Measurements from ENCODE around the gene SRSF10.

Gene SRSF10

GRCh38 chr1:23978805-23979204, 1.3 kb downstream of the SRSF10 start:
- Histone ChIP-seq H3K4me3 (ENCODE audit: low read length) (peak overlapping the region; percentile 87), H3K27ac (ENCODE audit: low read depth, low read length) (peak overlapping the region; percentile 99), H3K9me2 (replicated peaks; ENCODE audit: control insufficient read depth, low read length) (no peaks in the 10 kb centered on the region), H3K4me2 (ENCODE audit: low read length) (peak overlapping the region; percentile 64), H3K27me3 (ENCODE audit: control insufficient read depth, low read length) (no peaks in the 10 kb centered on the region), H4K20me1 (ENCODE audit: control insufficient read depth, insufficient read depth, low read depth, low read length) (peaks cover 20% of the 10 kb centered on the region), H3K79me2 (ENCODE audit: control insufficient read depth, low read length) (peaks cover 66% of the 10 kb centered on the region), H3K36me3 (ENCODE audit: control insufficient read depth, low read length) (peaks cover 63% of the 10 kb centered on the region), H3F3A (ENCODE audit: control insufficient read depth, insufficient read depth) (peaks cover 48% of the 10 kb centered on the region), H3K4me1 (ENCODE audit: control insufficient read depth, low read length) (peaks cover 74% of the 10 kb centered on the region), H3K9me3 (ENCODE audit: control insufficient read depth, insufficient read depth, low read length) (no peaks in the 10 kb centered on the region)
- TF ChIP-seq EZH2phosphoT487 (IDR thresholded peaks at IDR 0.05; ENCODE audit: borderline replicate concordance, low read length), result no peak
- no peak for TF ChIP-seq CTCF (IDR thresholded peaks at IDR 0.05; ENCODE audit: low read depth, low read length, poor library complexity, severe bottlenecking)

GRCh38 chr1:23977854-23978191, 2.3 kb downstream of the SRSF10 start:
- Histone ChIP-seq H3K9me3 (ENCODE audit: control insufficient read depth, insufficient read depth, low read length) (no peaks in the 10 kb centered on the region), H3K4me1 (ENCODE audit: control insufficient read depth, low read length) (peaks cover 67% of the 10 kb centered on the region), H4K20me1 (ENCODE audit: control insufficient read depth, insufficient read depth, low read depth, low read length) (peaks cover 25% of the 10 kb centered on the region), H3K27ac (ENCODE audit: low read depth, low read length) (peak overlapping the region; percentile 99), H3K79me2 (ENCODE audit: control insufficient read depth, low read length) (peaks cover 76% of the 10 kb centered on the region), H3K27me3 (ENCODE audit: control insufficient read depth, low read length) (no peaks in the 10 kb centered on the region), H3K4me2 (ENCODE audit: low read length) (peak overlapping the region; percentile 64), H3K9me2 (replicated peaks; ENCODE audit: control insufficient read depth, low read length) (no peaks in the 10 kb centered on the region), H3K36me3 (ENCODE audit: control insufficient read depth, low read length) (peaks cover 73% of the 10 kb centered on the region), H3K4me3 (ENCODE audit: low read length) (peak overlapping the region; percentile 87), H3F3A (ENCODE audit: control insufficient read depth, insufficient read depth) (peaks cover 56% of the 10 kb centered on the region)
- TF ChIP-seq EZH2phosphoT487 (IDR thresholded peaks at IDR 0.05; ENCODE audit: borderline replicate concordance, low read length), result no peak
- TF ChIP-seq CTCF (IDR thresholded peaks at IDR 0.05; ENCODE audit: low read depth, low read length, poor library complexity, severe bottlenecking), result no peak

DNA sequence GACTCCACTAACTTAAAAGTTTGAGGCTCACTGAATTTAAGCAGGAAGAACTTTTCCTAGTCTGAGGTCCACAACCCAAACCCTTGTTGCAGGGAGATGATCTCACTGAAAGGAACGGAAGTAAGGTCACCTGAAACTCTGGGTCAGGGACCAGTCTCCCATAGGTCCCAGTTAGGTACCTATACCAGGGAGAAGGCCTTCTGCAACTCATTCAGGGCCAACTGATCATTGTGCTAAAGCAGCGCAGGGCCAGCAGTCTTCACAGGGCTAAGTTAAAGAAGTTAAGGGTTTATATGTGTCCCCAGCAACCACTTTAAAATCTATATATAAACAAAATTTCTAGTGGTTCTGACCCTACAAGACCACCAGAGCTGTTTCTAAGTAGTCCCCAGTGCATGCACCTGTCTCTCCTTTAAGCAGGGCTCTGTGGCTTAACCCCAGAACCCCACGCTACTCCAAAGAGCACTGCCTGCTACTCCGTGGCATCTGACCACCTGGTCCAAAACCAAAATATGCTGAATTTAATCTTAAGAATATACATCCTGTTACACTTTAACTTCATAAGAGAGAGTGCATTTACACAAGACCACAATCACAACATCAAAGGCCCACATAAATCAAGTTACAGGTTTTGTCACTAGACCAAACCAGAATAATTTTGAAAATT, 2.8 kb downstream of the SRSF10 start:
- H3K4me2 ChIP-seq (ENCODE audit: low read length), result peak overlapping the region; percentile 64
- no peaks in the 10 kb centered on the region for H3K9me3 ChIP-seq (ENCODE audit: control insufficient read depth, insufficient read depth, low read length)
- peaks cover 62% of the 10 kb centered on the region for H3K4me1 ChIP-seq (ENCODE audit: control insufficient read depth, low read length)
- TF ChIP-seq EZH2phosphoT487 (IDR thresholded peaks at IDR 0.05; ENCODE audit: borderline replicate concordance, low read length) (no peak), CTCF (IDR thresholded peaks at IDR 0.05; ENCODE audit: low read depth, low read length, poor library complexity, severe bottlenecking) (no peak)
- H3K36me3 ChIP-seq (ENCODE audit: control insufficient read depth, low read length), result peaks cover 78% of the 10 kb centered on the region
- H3K9me2 ChIP-seq (replicated peaks; ENCODE audit: control insufficient read depth, low read length), result no peaks in the 10 kb centered on the region
- peak overlapping the region; percentile 99; the same call in 1 of the 2 replicates for H3K27ac ChIP-seq (ENCODE audit: low read depth, low read length)
- H3K79me2 ChIP-seq (ENCODE audit: control insufficient read depth, low read length), result peaks cover 79% of the 10 kb centered on the region
- peak overlapping the region; percentile 87 for H3K4me3 ChIP-seq (ENCODE audit: low read length)
- peaks cover 25% of the 10 kb centered on the region for H4K20me1 ChIP-seq (ENCODE audit: control insufficient read depth, insufficient read depth, low read depth, low read length)
- peaks cover 54% of the 10 kb centered on the region for H3F3A ChIP-seq (ENCODE audit: control insufficient read depth, insufficient read depth)
- H3K27me3 ChIP-seq (ENCODE audit: control insufficient read depth, low read length), result no peaks in the 10 kb centered on the region
